VCaP (cell line): ENCODE measurements around the gene RAD51B.

Experiments used
- H3K27ac ChIP-seq: fragments of 450-650 bp; 2 replicates; pipeline ENCODE4 v1.5.1; 2017
- CTCF ChIP-seq: fragments of 450-650 bp; conservative IDR thresholded peaks from 2 replicates; pipeline ENCODE4 v1.5.1; 2017; ENCODE audit warnings: mild to moderate bottlenecking, moderate library complexity

Gene RAD51B

GRCh38 chr14:68513838-68514607, 694.4 kb downstream of the RAD51B start:
- no peak for TF ChIP-seq CTCF
- no peak overlapping the region for H3K27ac ChIP-seq

- no peak for TF ChIP-seq CTCF
- H3K27ac ChIP-seq, result no peak overlapping the region
Measured at GRCh38 chr14:68514608-68515194, 695.1 kb downstream of the RAD51B start.

- no peak for TF ChIP-seq CTCF
- H3K27ac ChIP-seq, result no peak overlapping the region
Measured at GRCh38 chr14:68516342-68516741, 696.8 kb downstream of the RAD51B start.

GRCh38 chr14:68518166-68518565, 698.6 kb downstream of the RAD51B start:
- no peak for TF ChIP-seq CTCF
- no peak overlapping the region for H3K27ac ChIP-seq

- H3K27ac ChIP-seq, result no peak overlapping the region
- TF ChIP-seq CTCF, result no peak
Measured at GRCh38 chr14:68518761-68519670, 699.4 kb downstream of the RAD51B start.

GRCh38 chr14:68519671-68520187, 700.1 kb downstream of the RAD51B start:
- H3K27ac ChIP-seq, result no peak overlapping the region
- TF ChIP-seq CTCF, result no peak
